GM12878 (cell line): ENCODE data around the gene ELOVL5. TPM values are rescaled to one million over a fixed set of nuclear protein-coding genes. Genes with fewer than 3 reads are reported as not detected.

Source experiments
- HCFC1 ChIP-seq: fragments of 150-350 bp; IDR thresholded peaks from 2 replicates; pipeline ENCODE4 v1.6.1; 2014; ENCODE audit warnings: low read length
- NFXL1 ChIP-seq: fragments of 450-650 bp; IDR thresholded peaks from 2 replicates; pipeline ENCODE4 v1.6.1; 2017; ENCODE audit warnings: antibody characterized with exemption, mild to moderate bottlenecking, borderline replicate concordance
- polyA plus RNA-seq, 11 experiments: library from polyadenylated mRNA; depleted of rRNA in 4 of 11; unstranded in 6 of 11; stranded (reverse) in 5 of 11; fragments of >200 nt; fragmentation: Nextera tagmentation in 4 of 11; fragmentation: Illumina TruSeq in 1 of 11; extraction: Ambion mirVana in 4 of 11; extraction: Trizol in 1 of 11; gene quantifications; 1 replicate in 1 of 11; 2 replicates in 10 of 11; pipeline versions ENCODE4 v1.2.1 to v1.2.3, GENCODE V29; 2011 to 2016; ENCODE audit warnings: inconsistent platforms in 2 of 11, missing spikeins in 2 of 11, low read depth in 1 of 11
- total RNA-seq, 4 experiments: library from RNA; depleted of rRNA in 3 of 4; stranded (reverse); fragments of >200 nt in 3 of 4; fragmentation: Illumina TruSeq in 1 of 4; extraction: Trizol in 1 of 4; gene quantifications; 2 replicates each; pipeline versions ENCODE4 v1.2.1 to v1.2.3, GENCODE V29; 2013 to 2021
- TF ChIP-seq, protein P1 (sequence below): IDR thresholded peaks from 2 replicates; pipeline ENCODE4 v1.6.1; 2012; ENCODE audit warnings: improper control_type of control experiment, low read depth, low read length; ENCODE audit not compliant: insufficient replicate concordance
- TF ChIP-seq, protein P2 (sequence below): fragments of 450-650 bp; IDR thresholded peaks from 2 replicates; pipeline ENCODE4 v1.6.1; 2016; ENCODE audit warnings: mild to moderate bottlenecking

ELOVL5 gene
- total and polyA plus RNA-seq, 10 of the 15 experiments (the other 5 are each of a cell fraction or from before 2014, with no cell fraction given): 156 to 241 (median 196) TPM

DNA sequence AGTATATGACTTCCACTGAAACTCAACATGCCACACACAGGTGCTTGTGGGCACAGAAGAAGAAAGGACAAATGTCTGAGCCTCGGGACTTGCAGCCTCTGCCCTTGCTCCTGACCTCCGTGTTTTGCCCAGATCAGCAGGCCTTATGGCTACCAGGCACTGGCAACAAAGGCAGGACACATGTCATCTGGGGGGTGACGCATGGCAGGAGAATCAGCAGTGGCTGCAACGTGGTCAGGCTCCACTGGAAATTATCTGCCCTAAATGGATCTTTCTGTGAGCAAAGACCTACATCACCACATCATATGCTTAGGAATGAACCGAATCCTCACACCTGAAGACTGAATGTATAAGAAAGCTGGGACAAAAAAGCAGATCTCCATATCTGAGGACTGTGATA, 78.9 kb downstream of the ELOVL5 start (continued):
- TF ChIP-seq, protein P1, sequence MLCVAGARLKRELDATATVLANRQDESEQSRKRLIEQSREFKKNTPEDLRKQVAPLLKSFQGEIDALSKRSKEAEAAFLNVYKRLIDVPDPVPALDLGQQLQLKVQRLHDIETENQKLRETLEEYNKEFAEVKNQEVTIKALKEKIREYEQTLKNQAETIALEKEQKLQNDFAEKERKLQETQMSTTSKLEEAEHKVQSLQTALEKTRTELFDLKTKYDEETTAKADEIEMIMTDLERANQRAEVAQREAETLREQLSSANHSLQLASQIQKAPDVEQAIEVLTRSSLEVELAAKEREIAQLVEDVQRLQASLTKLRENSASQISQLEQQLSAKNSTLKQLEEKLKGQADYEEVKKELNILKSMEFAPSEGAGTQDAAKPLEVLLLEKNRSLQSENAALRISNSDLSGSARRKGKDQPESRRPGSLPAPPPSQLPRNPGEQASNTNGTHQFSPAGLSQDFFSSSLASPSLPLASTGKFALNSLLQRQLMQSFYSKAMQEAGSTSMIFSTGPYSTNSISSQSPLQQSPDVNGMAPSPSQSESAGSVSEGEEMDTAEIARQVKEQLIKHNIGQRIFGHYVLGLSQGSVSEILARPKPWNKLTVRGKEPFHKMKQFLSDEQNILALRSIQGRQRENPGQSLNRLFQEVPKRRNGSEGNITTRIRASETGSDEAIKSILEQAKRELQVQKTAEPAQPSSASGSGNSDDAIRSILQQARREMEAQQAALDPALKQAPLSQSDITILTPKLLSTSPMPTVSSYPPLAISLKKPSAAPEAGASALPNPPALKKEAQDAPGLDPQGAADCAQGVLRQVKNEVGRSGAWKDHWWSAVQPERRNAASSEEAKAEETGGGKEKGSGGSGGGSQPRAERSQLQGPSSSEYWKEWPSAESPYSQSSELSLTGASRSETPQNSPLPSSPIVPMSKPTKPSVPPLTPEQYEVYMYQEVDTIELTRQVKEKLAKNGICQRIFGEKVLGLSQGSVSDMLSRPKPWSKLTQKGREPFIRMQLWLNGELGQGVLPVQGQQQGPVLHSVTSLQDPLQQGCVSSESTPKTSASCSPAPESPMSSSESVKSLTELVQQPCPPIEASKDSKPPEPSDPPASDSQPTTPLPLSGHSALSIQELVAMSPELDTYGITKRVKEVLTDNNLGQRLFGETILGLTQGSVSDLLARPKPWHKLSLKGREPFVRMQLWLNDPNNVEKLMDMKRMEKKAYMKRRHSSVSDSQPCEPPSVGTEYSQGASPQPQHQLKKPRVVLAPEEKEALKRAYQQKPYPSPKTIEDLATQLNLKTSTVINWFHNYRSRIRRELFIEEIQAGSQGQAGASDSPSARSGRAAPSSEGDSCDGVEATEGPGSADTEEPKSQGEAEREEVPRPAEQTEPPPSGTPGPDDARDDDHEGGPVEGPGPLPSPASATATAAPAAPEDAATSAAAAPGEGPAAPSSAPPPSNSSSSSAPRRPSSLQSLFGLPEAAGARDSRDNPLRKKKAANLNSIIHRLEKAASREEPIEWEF: no peak
- TF ChIP-seq HCFC1: no peak
- TF ChIP-seq, protein P2, sequence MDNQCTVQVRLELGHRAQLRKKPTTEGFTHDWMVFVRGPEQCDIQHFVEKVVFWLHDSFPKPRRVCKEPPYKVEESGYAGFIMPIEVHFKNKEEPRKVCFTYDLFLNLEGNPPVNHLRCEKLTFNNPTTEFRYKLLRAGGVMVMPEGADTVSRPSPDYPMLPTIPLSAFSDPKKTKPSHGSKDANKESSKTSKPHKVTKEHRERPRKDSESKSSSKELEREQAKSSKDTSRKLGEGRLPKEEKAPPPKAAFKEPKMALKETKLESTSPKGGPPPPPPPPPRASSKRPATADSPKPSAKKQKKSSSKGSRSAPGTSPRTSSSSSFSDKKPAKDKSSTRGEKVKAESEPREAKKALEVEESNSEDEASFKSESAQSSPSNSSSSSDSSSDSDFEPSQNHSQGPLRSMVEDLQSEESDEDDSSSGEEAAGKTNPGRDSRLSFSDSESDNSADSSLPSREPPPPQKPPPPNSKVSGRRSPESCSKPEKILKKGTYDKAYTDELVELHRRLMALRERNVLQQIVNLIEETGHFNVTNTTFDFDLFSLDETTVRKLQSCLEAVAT: no peak
- TF ChIP-seq NFXL1: no peak
